ENCODE results near the gene ERC1. TPM values are rescaled to one million over a fixed set of nuclear protein-coding genes. Genes with fewer than 3 reads are reported as not detected.

ERC1 gene
- total and polyA plus RNA-seq, 2 donors (not counting 1 experiment from before 2014, with no cell fraction given) = 19.7 to 34.5 TPM

GRCh38 chr12:1424674-1425395, 433.8 kb downstream of the ERC1 start:
- no peak overlapping the region for H3K9ac ChIP-seq (ENCODE audit: insufficient read depth, low read length)
- TF ChIP-seq EZH2 (IDR thresholded peaks at IDR 0.05; ENCODE audit: low read length, missing control alignments) = no peak
- TF ChIP-seq CTCF (conservative IDR thresholded peaks at IDR 0.05 in 1 of 2, IDR thresholded peaks at IDR 0.05 in 1 of 2; ENCODE audit: low read depth in 1 of 2, low read length in 2 of 2) = no peak
- no peak overlapping the region for H3K4me3 ChIP-seq (replicated peaks in 1 of 4; ENCODE audit: control extremely low read depth in 1 of 4, insufficient read depth in 1 of 4, low read depth in 3 of 4, low read length in 4 of 4)

GRCh38 chr12:1425396-1425729, 434.3 kb downstream of the ERC1 start:
- H3K4me1 ChIP-seq (ENCODE audit: control insufficient read depth, extremely low read depth, insufficient read depth, low read length) = peaks cover 6% of the 10 kb centered on the region
- no peaks in the 10 kb centered on the region for H3K79me2 ChIP-seq (ENCODE audit: control insufficient read depth, insufficient read depth, low read length)
- H3K27ac ChIP-seq (ENCODE audit: insufficient read depth, low read length) = no peak overlapping the region
- no peaks in the 10 kb centered on the region for H3K36me3 ChIP-seq (ENCODE audit: control insufficient read depth, insufficient read depth, low read length)
- H3K4me3 ChIP-seq (replicated peaks in 1 of 4; ENCODE audit: control extremely low read depth in 1 of 4, insufficient read depth in 1 of 4, low read depth in 3 of 4, low read length in 4 of 4) = no peak overlapping the region
- H3K27me3 ChIP-seq (ENCODE audit: control insufficient read depth, insufficient read depth, low read length) = no peaks in the 10 kb centered on the region
- TF ChIP-seq CTCF (conservative IDR thresholded peaks at IDR 0.05 in 1 of 2, IDR thresholded peaks at IDR 0.05 in 1 of 2; ENCODE audit: low read depth in 1 of 2, low read length in 2 of 2) (no peak), EZH2 (IDR thresholded peaks at IDR 0.05; ENCODE audit: low read length, missing control alignments) (no peak)
- H3K9ac ChIP-seq (ENCODE audit: insufficient read depth, low read length) = no peak overlapping the region
- no peak overlapping the region for H2AFZ ChIP-seq (ENCODE audit: low read length)
- DNase-seq (ENCODE audit: low read depth in 2 of 2) = no peak
- no peaks in the 10 kb centered on the region for H4K20me1 ChIP-seq (ENCODE audit: control insufficient read depth, extremely low read depth, insufficient read depth, low read length)
- H3K4me2 ChIP-seq (ENCODE audit: extremely low read depth, insufficient read depth, low read length) = no peak overlapping the region
- no peaks in the 10 kb centered on the region for H3K9me3 ChIP-seq (ENCODE audit: control insufficient read depth, insufficient read depth, low read depth, low read length)

More at GRCh38 chr12:1424674-1425395, 433.8 kb downstream of the ERC1 start:
- no peak for DNase-seq (ENCODE audit: low read depth in 2 of 2)
- Histone ChIP-seq H3K36me3 (ENCODE audit: control insufficient read depth, insufficient read depth, low read length) (no peaks in the 10 kb centered on the region), H3K79me2 (ENCODE audit: control insufficient read depth, insufficient read depth, low read length) (no peaks in the 10 kb centered on the region), H3K4me2 (ENCODE audit: extremely low read depth, insufficient read depth, low read length) (no peak overlapping the region), H3K27me3 (ENCODE audit: control insufficient read depth, insufficient read depth, low read length) (no peaks in the 10 kb centered on the region), H3K9me3 (ENCODE audit: control insufficient read depth, insufficient read depth, low read depth, low read length) (no peaks in the 10 kb centered on the region), H3K4me1 (ENCODE audit: control insufficient read depth, extremely low read depth, insufficient read depth, low read length) (peaks cover 2% of the 10 kb centered on the region), H2AFZ (ENCODE audit: low read length) (no peak overlapping the region), H3K27ac (ENCODE audit: insufficient read depth, low read length) (no peak overlapping the region), H4K20me1 (ENCODE audit: control insufficient read depth, extremely low read depth, insufficient read depth, low read length) (no peaks in the 10 kb centered on the region)

GRCh38 chr12:1428671-1429070, 437.6 kb downstream of the ERC1 start:
- no peaks in the 10 kb centered on the region for H4K20me1 ChIP-seq (ENCODE audit: control insufficient read depth, extremely low read depth, insufficient read depth, low read length)
- no peak overlapping the region for H3K4me3 ChIP-seq (replicated peaks in 1 of 4; ENCODE audit: control extremely low read depth in 1 of 4, insufficient read depth in 1 of 4, low read depth in 3 of 4, low read length in 4 of 4)
- no peaks in the 10 kb centered on the region for H3K27me3 ChIP-seq (ENCODE audit: control insufficient read depth, insufficient read depth, low read length)
- no peak for TF ChIP-seq EZH2 (IDR thresholded peaks at IDR 0.05; ENCODE audit: low read length, missing control alignments)
- no peak overlapping the region for H3K9ac ChIP-seq (ENCODE audit: insufficient read depth, low read length)
- DNase-seq (ENCODE audit: low read depth in 2 of 2) = no peak
- H3K4me1 ChIP-seq (ENCODE audit: control insufficient read depth, extremely low read depth, insufficient read depth, low read length) = peaks cover 6% of the 10 kb centered on the region
- H3K36me3 ChIP-seq (ENCODE audit: control insufficient read depth, insufficient read depth, low read length) = no peaks in the 10 kb centered on the region
- H2AFZ ChIP-seq (ENCODE audit: low read length) = no peak overlapping the region
- no peak overlapping the region for H3K4me2 ChIP-seq (ENCODE audit: extremely low read depth, insufficient read depth, low read length)
- H3K27ac ChIP-seq (ENCODE audit: insufficient read depth, low read length) = no peak overlapping the region
- H3K79me2 ChIP-seq (ENCODE audit: control insufficient read depth, insufficient read depth, low read length) = no peaks in the 10 kb centered on the region
- H3K9me3 ChIP-seq (ENCODE audit: control insufficient read depth, insufficient read depth, low read depth, low read length) = no peaks in the 10 kb centered on the region
